GM12892 (cell line): ENCODE data around the gene IRX2.

Experiments used
- DNase-seq: peaks from one replicate; pipeline ENCODE4 v3.0.0; 2011; ENCODE audit not compliant: insufficient read length
- FAIRE-seq: peaks from 2 replicates; lab custom pipeline; 2011; peaks lifted over from hg19 to GRCh38; lab: Jason Lieb, UNC
- POLR2A ChIP-seq: IDR thresholded peaks from 2 replicates; pipeline ENCODE4 v1.6.1; 2011; ENCODE audit warnings: low read depth, low read length, control low read depth
- POLR2AphosphoS5 ChIP-seq: IDR thresholded peaks from 2 replicates; pipeline ENCODE4 v1.6.1; 2011; ENCODE audit warnings: low read depth, low read length, control low read depth
- TAF1 ChIP-seq: IDR thresholded peaks from 2 replicates; pipeline ENCODE4 v1.6.1; 2011; ENCODE audit warnings: low read depth, mild to moderate bottlenecking, control low read depth, low read length, borderline replicate concordance

Gene IRX2

GRCh38 chr5:2754581-2755075 lies 3.2 kb upstream of the IRX2 start:
- DNase-seq (no peak), FAIRE-seq (no peak)
- no peak for TF ChIP-seq POLR2AphosphoS5
- TF ChIP-seq POLR2A: no peak

GRCh38 chr5:2753452-2754420 lies 2.3 kb upstream of the IRX2 start:
- no peak for FAIRE-seq

DNA sequence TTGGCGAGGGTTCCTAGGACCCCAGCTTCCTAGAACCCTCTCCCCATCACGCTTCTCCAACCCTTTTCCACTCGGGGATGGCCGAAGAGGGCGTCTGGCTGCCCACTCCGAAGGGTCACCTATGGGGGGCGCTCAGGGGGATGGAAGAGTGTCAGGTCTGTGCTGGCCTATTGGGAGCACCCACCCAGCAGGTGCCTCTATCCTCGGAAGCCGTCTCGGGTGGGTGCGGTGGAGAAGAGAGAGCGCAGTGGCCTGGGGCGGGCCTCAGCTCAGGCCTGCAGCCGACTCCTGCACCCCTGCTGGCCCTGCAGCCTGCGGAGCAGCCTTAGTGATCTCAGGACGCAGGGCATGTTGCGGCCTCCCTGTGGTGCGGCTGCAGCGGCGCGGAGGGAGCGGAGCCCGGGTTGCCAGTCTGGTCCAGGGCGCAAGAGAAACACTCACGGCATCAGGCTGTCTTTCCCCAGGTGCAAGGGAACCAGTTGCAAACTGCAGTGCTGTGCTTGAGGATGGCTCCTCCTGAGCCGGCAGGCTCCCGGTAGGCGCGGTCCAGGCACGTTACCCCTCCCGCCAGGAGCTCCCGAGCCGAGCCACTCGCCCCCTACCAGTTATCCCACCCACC lies 1.5 kb upstream of the IRX2 start:
- TF ChIP-seq TAF1 (no peak), POLR2AphosphoS5 (no peak), POLR2A (no peak)
- DNase-seq (no peak), FAIRE-seq (no peak)

More at GRCh38 chr5:2753452-2754420, 2.3 kb upstream of the IRX2 start:
- DNase-seq: no peak
- TF ChIP-seq POLR2A (no peak), TAF1 (no peak), POLR2AphosphoS5 (no peak)

GRCh38 chr5:2752059-2752820 lies 763 bp upstream of the IRX2 start:
- TF ChIP-seq POLR2AphosphoS5: no peak
- DNase-seq (no peak), FAIRE-seq (no peak)

- no peak for DNase-seq
- no peak for FAIRE-seq
- no peak for TF ChIP-seq TAF1
- no peak for TF ChIP-seq POLR2A
- no peak for TF ChIP-seq POLR2AphosphoS5
These were observed 566 bp downstream of the IRX2 start for GRCh38 chr5:2750758-2751464.

GRCh38 chr5:2750026-2750757 lies 1.3 kb downstream of the IRX2 start:
- FAIRE-seq: no peak
- DNase-seq: no peak
- TF ChIP-seq POLR2AphosphoS5 (no peak), TAF1 (no peak), POLR2A (no peak)

- TF ChIP-seq TAF1: no peak
- no peak for TF ChIP-seq POLR2A
- no peak for TF ChIP-seq POLR2AphosphoS5
- FAIRE-seq (no peak), DNase-seq (no peak)
These were observed 1.9 kb downstream of the IRX2 start for GRCh38 chr5:2749514-2750025.

GRCh38 chr5:2748861-2749513 lies 2.5 kb downstream of the IRX2 start:
- no peak for DNase-seq
- TF ChIP-seq POLR2AphosphoS5 (no peak), POLR2A (no peak), TAF1 (no peak)
- no peak for FAIRE-seq

DNA sequence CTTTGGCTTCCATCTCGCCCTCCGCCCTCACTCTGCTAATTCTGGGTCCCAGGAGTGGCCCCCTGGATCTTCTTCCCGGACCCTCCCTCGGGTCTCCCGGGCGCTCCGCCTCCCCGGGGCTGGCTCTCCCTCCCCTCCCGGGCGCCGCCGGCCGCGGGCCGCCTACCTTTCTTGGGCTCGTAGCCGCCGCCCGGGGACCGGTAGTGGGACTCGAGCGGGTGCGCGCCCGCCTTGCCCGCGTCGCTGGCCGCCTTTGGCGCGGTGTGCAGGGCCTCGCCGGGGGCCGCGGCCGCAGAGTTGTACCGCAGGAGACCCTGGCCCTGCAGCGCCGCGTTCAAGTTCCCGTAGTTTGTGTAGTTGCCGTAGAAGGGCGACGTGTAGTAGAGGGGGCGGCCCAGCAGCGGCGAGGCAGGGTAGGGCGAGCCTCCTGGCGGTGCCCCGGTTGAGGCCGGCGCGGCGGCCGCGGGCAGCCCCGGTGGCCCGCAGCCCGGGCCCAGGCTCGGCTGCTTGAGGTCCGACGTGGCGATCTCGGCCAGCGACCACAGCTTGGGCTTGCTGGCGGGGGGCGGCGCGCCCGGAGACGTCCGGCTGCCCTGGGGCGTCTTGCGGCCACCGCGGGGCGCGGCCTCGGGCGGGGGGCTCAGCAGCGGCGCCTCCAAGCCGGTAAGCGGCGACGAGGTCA lies 3.2 kb downstream of the IRX2 start:
- FAIRE-seq (no peak), DNase-seq (no peak)
- TF ChIP-seq POLR2A: no peak
- TF ChIP-seq POLR2AphosphoS5: no peak
- TF ChIP-seq TAF1: no peak
